ENCODE data around the gene ENTPD2.

ENTPD2 gene

GRCh38 chr9:137053944-137054931 lies at the start of gene ENTPD2:
ENTPD2 (minus strand) TSS chr9:137054061; CDS start chr9:137053997, 64 bp downstream.
- peak within 1 kb of the TSS; percentile 88 for H3K27ac ChIP-seq
- TF ChIP-seq CTCF (conservative IDR thresholded peaks at IDR 0.05): no peak
- peak; percentile 72; the same call in 1 of the 2 replicates for TF ChIP-seq ZFX (IDR thresholded peaks at IDR 0.05)

GRCh38 chr9:137103206-137103999 lies 49.5 kb upstream of the ENTPD2 start:
- TF ChIP-seq CTCF (conservative IDR thresholded peaks at IDR 0.05) (no peak), ZFX (IDR thresholded peaks at IDR 0.05) (no peak)

GRCh38 chr9:137099231-137099630 lies 45.4 kb upstream of the ENTPD2 start:
- no peak overlapping the region for H3K27ac ChIP-seq
- no peak for TF ChIP-seq CTCF (conservative IDR thresholded peaks at IDR 0.05)
- TF ChIP-seq ZFX (IDR thresholded peaks at IDR 0.05): no peak

More at GRCh38 chr9:137103206-137103999, 49.5 kb upstream of the ENTPD2 start:
- no peak overlapping the region for H3K27ac ChIP-seq

GRCh38 chr9:137097761-137098462 lies 44.1 kb upstream of the ENTPD2 start:
- TF ChIP-seq CTCF (conservative IDR thresholded peaks at IDR 0.05) (no peak), ZFX (IDR thresholded peaks at IDR 0.05) (no peak)
- no peak overlapping the region for H3K27ac ChIP-seq

GRCh38 chr9:137096785-137097546 lies 43.1 kb upstream of the ENTPD2 start:
- no peak for TF ChIP-seq ZFX (IDR thresholded peaks at IDR 0.05)
- TF ChIP-seq CTCF (conservative IDR thresholded peaks at IDR 0.05): no peak
- H3K27ac ChIP-seq: no peak overlapping the region

- TF ChIP-seq CTCF (conservative IDR thresholded peaks at IDR 0.05): no peak
- TF ChIP-seq ZFX (IDR thresholded peaks at IDR 0.05): no peak
- H3K27ac ChIP-seq: no peak overlapping the region
Observed at GRCh38 chr9:137095664-137096517, 42.0 kb upstream of the ENTPD2 start.
